A673 (cell line): ENCODE data around the gene GART.

Experiments
- EZH2 ChIP-seq: fragments of 200-600 bp; sonication (generic); IDR thresholded peaks from 2 replicates; pipeline ENCODE4 v1.6.1; 2017; ENCODE audit warnings: borderline replicate concordance, low read depth, mild to moderate bottlenecking, mixed read lengths, antibody characterized with exemption, low read length; ENCODE audit not compliant: poor library complexity, severe bottlenecking
- TF ChIP-seq, protein P1 (sequence below): fragments of 300-800, 200-600 bp; sonication (generic); conservative IDR thresholded peaks from 2 replicates; pipeline ENCODE4 v1.5.1; 2017; ENCODE audit warnings: low read depth, mild to moderate bottlenecking, antibody characterized with exemption, low read length, moderate library complexity, mixed read lengths

DNA sequence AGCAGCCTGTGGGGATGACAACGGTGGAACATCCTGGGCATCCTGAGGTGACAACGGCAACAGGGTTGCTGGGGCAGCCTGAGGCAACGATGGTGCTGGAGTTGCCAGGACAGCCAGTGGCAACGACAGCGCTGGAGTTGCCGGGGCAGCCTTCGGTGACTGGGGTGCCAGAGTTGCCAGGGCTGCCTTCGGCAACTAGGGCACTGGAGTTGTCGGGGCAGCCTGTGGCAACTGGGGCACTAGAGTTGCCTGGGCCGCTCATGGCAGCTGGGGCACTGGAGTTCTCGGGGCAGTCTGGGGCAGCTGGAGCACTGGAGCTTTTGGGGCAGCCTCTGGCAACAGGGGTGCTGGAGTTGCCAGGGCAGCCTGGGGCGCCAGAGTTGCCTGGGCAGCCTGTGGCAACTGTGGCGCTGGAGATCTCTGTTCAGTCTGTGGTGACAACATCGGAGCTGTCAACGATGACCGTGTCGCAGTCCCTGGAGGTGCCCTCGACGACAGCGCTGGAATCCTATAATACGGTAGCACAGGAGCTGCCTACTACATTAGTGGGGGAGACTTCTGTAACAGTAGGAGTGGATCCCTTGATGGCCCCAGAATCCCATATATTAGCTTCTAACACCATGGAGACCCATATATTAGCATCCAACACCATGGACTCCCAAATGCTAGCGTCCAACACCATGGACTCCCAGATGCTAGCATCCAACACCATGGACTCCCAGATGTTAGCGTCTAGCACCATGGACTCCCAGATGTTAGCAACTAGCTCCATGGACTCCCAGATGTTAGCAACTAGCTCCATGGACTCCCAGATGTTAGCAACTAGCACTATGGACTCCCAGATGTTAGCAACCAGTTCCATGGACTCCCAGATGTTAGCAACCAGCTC is 9.1 kb upstream of the GART start:
- TF ChIP-seq, protein P1, sequence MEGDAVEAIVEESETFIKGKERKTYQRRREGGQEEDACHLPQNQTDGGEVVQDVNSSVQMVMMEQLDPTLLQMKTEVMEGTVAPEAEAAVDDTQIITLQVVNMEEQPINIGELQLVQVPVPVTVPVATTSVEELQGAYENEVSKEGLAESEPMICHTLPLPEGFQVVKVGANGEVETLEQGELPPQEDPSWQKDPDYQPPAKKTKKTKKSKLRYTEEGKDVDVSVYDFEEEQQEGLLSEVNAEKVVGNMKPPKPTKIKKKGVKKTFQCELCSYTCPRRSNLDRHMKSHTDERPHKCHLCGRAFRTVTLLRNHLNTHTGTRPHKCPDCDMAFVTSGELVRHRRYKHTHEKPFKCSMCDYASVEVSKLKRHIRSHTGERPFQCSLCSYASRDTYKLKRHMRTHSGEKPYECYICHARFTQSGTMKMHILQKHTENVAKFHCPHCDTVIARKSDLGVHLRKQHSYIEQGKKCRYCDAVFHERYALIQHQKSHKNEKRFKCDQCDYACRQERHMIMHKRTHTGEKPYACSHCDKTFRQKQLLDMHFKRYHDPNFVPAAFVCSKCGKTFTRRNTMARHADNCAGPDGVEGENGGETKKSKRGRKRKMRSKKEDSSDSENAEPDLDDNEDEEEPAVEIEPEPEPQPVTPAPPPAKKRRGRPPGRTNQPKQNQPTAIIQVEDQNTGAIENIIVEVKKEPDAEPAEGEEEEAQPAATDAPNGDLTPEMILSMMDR: no peak
- TF ChIP-seq EZH2: no peak
